Spinal cord (tissue), 10 donors: ENCODE measurements around the gene ALDH1L2. TPM values are rescaled to one million over a fixed set of nuclear protein-coding genes. Genes with fewer than 3 reads are reported as not detected.
A peak's percentile ranks its signal among the peaks of the same experiment; 100 is the strongest.

Source experiments
- DNase-seq, 6 donors: peaks; one replicate each; pipeline versions ENCODE4 v3.0.0 to v3.0.0-alpha.2; 2013 to 2015; ENCODE audit warnings: low spot score in 6 of 6, low read depth in 4 of 6
- H3K27ac ChIP-seq: one replicate; pipeline ENCODE4 v1.5.1; 2013; ENCODE audit warnings: low read depth, low read length, control low read depth
- H3K27me3 ChIP-seq: one replicate; pipeline ENCODE4 v1.6.1; 2013; ENCODE audit warnings: low read length; ENCODE audit not compliant: control insufficient read depth, insufficient read depth
- H3K36me3 ChIP-seq: one replicate; pipeline ENCODE4 v1.6.1; 2013; ENCODE audit warnings: low read length; ENCODE audit not compliant: control insufficient read depth, insufficient read depth
- H3K4me1 ChIP-seq: one replicate; pipeline ENCODE4 v1.6.1; 2013; ENCODE audit warnings: low read length; ENCODE audit not compliant: control insufficient read depth, insufficient read depth
- H3K4me3 ChIP-seq: one replicate; pipeline ENCODE4 v1.5.1; 2013; ENCODE audit warnings: low read depth, low read length, control low read depth
- H3K9me3 ChIP-seq: one replicate; pipeline ENCODE4 v1.6.1; 2013; ENCODE audit warnings: low read length; ENCODE audit not compliant: control insufficient read depth, insufficient read depth
- WGBS: methylation state at CpG from one replicate; pipeline ENCODE4 v1.1.5; 2013; ENCODE audit warnings: missing lambda C conversion rate; ENCODE audit not compliant: insufficient coverage; 5-methylcytosine and 5-hydroxymethylcytosine counted together
- polyA plus RNA-seq, 2 donors: library from polyadenylated mRNA; unstranded; fragments of 120-200 nt; gene quantifications; one replicate each; pipeline ENCODE4 v1.2.1, GENCODE V29; 2013; ENCODE audit not compliant: insufficient read length in 2 of 2
- total RNA-seq, 2 donors: library from RNA; depleted of rRNA in 1 of 2; stranded (reverse); fragments of 120-200 nt in 1 of 2; fragments of >200 nt in 1 of 2; gene quantifications; one replicate each; pipeline versions ENCODE4 v1.2.3 to v1.2.4, GENCODE V29; 2013 to 2014
- donor health status: healthy.

ALDH1L2 gene
- total and polyA plus RNA-seq, 4 donors: 9.1 to 13.2 (median 9.5) TPM

DNA sequence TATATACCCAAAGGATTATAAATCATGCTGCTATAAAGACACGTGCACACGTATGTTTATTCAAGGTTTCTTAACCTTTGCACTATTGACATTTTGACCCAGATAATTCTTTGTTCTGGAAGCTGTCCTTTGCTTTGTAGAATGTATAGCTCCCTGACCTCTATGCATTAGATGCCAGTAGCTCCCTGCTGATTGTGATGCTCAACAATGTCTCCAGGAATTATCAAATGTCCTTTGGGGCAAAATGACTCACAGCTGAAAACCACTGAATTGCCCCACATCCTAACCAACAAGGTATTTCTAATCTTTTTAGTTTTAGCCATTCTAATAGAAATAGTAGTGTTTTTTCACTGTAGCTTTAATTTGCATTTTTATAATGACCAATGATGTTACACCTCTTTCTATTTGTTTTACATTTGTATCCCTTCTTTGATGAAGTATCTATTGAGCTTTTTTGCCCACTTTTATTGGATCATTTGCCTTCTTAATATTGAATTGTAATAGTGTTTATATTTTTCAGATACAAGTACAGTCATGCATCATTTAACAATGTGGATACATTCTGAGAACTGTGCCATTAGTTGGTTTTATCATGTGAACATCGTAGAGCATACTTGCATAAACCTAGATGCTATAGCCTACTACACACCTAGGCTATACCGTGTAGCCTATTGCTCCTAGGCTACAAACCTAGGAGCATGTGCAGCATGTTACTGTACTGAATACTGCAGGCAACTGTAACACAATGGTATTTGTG, 108.5 kb downstream of the ALDH1L2 start:
- no peaks in the 10 kb centered on the region for H3K4me1 ChIP-seq
- no peak overlapping the region for H3K27ac ChIP-seq
- no peaks in the 10 kb centered on the region for H3K9me3 ChIP-seq
- no peak overlapping the region for H3K4me3 ChIP-seq
- no CpG with 5 or more reads among the region's 4 CpGs for WGBS
- no peaks in the 10 kb centered on the region for H3K36me3 ChIP-seq
- no peaks in the 10 kb centered on the region for H3K27me3 ChIP-seq
- DNase-seq: no peak

DNA sequence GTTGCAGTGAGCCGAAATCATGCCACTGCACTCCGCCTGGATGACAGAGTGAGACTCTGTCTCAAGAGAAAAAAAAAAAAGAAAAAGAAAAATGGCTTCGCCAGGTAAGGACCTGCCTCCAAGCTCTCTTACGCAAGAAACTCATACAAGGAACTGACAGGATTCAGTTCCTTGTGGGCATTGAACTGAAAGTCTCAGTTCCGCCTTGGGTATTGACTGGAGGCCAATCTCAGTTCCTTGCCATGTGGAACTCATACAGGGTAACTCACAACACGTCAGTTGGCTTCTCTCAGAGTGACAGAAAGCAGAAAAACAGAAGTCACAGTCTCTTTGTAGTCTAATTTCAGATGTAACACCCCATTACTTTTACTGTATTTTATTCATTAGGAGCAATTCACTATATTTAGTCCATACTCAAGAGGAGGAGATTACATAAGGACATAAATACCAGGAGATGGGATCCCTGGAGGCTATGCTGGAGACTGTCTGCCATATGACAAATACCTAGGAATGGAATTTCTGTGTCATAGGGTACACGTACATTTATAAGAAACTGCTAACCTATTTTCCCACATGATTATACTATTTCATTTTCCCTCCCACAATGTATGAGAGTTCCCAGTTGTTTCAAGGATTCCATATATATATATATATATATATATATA, 109.5 kb downstream of the ALDH1L2 start:
- 96% methylated on average over 5 of the region's 7 CpGs for WGBS
- no peaks in the 10 kb centered on the region for H3K9me3 ChIP-seq
- H3K27me3 ChIP-seq: no peaks in the 10 kb centered on the region
- H3K4me1 ChIP-seq: no peaks in the 10 kb centered on the region
- no peak overlapping the region for H3K4me3 ChIP-seq
- peak in 1 of 6 donors; percentile 27 for DNase-seq
- H3K27ac ChIP-seq: no peak overlapping the region
- no peaks in the 10 kb centered on the region for H3K36me3 ChIP-seq

DNA sequence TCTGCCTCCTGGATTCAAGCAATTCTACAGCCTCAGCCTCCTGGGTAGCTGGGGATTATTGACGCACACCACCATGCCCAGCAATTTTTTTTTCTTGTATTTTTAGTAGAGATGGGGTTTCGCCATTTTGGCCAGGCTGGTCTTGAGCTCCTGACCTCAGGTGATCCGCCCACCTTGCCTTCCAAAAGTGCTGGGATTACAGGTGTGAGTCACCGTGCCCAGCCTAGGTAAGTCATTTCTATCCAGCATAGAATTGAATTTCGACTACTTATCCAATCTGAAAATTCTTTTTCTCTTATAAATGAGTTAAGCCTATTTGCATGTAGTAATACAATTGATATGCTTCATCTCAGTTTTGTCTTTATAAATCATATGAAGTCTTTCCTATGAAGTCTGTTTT, 111.0 kb downstream of the ALDH1L2 start:
- no peak for DNase-seq
- Histone ChIP-seq H3K4me3 (no peak overlapping the region), H3K9me3 (no peaks in the 10 kb centered on the region), H3K36me3 (no peaks in the 10 kb centered on the region), H3K4me1 (no peaks in the 10 kb centered on the region), H3K27ac (no peak overlapping the region), H3K27me3 (no peaks in the 10 kb centered on the region)
- WGBS: 90% methylated on average over 2 of the region's 5 CpGs

DNA sequence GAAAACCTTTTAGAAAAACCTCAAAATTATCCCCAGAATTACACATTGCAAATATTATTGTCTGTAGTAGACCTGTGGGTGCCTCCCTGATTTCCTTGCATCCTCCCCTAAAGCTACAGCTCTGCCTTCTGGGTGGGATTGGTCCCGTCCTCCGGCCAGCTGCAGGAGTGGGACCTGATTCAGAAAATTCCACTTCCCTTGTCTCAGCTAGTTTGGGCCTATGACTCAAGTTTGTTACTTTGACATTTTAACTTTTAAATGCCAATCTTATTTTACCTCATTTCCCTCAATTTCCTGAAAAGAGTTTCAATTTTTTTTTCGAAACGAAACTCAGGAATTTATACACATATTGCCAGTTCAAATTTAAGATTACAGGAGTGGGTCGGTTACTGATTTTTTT, 113.0 kb downstream of the ALDH1L2 start:
- H3K27ac ChIP-seq: no peak overlapping the region
- no peaks in the 10 kb centered on the region for H3K9me3 ChIP-seq
- H3K27me3 ChIP-seq: no peaks in the 10 kb centered on the region
- no peaks in the 10 kb centered on the region for H3K4me1 ChIP-seq
- 88% methylated on average over 2 of the region's 5 CpGs for WGBS
- DNase-seq: no peak
- no peaks in the 10 kb centered on the region for H3K36me3 ChIP-seq
- no peak overlapping the region for H3K4me3 ChIP-seq

Other genes with a start within 250 kb of the ALDH1L2 start
- gene SLC41A2, start 126.2 kb downstream of the ALDH1L2 start, total RNA-seq: 10 to 100 TPM; 39.7 to 60.6 TPM
- 10 to 100 TPM; 12.7 to 14.1 TPM for gene SLC41A2, start 126.2 kb downstream of the ALDH1L2 start, polyA plus RNA-seq
- 10 to 100 TPM; 16.3 to 20.5 TPM for gene NOPCHAP1, start 98.1 kb downstream of the ALDH1L2 start, total RNA-seq
- gene NOPCHAP1, start 98.1 kb downstream of the ALDH1L2 start, polyA plus RNA-seq: 10 to 100 TPM; 16.2 to 20.9 TPM
- 100 to 1,000 TPM in 1 of 2 donors, 10 to 100 TPM in 1; 67.8 to 136 TPM for gene WASHC4, start 23.3 kb upstream of the ALDH1L2 start, total RNA-seq
- 10 to 100 TPM; 28.9 to 36.1 TPM for gene WASHC4, start 23.3 kb upstream of the ALDH1L2 start, polyA plus RNA-seq
- 10 to 100 TPM; 61.3 to 62.4 TPM for gene APPL2, start 151.7 kb upstream of the ALDH1L2 start, total RNA-seq
- gene APPL2, start 151.7 kb upstream of the ALDH1L2 start, polyA plus RNA-seq: 10 to 100 TPM; 79.6 to 80.8 TPM
- 10 to 100 TPM; 36.3 TPM for gene C12orf75, start 246.2 kb upstream of the ALDH1L2 start, total RNA-seq
- gene C12orf75, start 246.2 kb upstream of the ALDH1L2 start, polyA plus RNA-seq: 10 to 100 TPM; 58.4 to 75.4 TPM